HG03521 (cell line): ENCODE results near the gene BABAM1.

Experiments
- ATAC-seq: cut with Tn5 transposase; IDR thresholded peaks from one replicate; pipeline ENCODE4 v1.9.1; 2021; ENCODE audit warnings: mild to moderate bottlenecking, moderate library complexity; ENCODE audit not compliant: unreplicated experiment

Gene BABAM1

GRCh38 chr19:17266975-17267788, at the start of gene BABAM1:
Gene BABAM1, plus strand, starts transcription at chr19:17267443. Its CDS starts 1,364 bp downstream, at chr19:17268807.
- ATAC-seq, result peak; percentile 87

DNA sequence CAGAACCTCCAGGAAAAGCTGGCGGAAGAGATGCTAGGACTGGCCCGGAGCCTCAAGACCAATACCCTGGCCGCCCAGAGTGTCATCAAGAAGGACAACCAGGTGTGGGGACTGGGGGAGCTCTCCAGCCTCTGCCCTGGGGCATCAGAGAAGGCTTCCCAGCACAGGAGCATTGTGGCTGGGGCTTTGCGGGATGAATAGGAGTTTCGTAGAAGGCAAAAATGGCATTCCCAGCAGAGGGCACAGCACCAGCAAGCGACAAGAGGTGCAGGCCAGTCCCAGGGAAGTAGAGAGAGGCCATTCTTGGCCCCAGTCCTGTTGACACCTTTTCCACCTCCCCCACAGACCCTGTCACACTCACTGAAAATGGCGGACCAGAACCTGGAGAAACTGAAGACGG, 48.0 kb upstream of the BABAM1 start:
- ATAC-seq, result no peak

GRCh38 chr19:17220207-17220758, 47.0 kb upstream of the BABAM1 start:
- no peak for ATAC-seq

DNA sequence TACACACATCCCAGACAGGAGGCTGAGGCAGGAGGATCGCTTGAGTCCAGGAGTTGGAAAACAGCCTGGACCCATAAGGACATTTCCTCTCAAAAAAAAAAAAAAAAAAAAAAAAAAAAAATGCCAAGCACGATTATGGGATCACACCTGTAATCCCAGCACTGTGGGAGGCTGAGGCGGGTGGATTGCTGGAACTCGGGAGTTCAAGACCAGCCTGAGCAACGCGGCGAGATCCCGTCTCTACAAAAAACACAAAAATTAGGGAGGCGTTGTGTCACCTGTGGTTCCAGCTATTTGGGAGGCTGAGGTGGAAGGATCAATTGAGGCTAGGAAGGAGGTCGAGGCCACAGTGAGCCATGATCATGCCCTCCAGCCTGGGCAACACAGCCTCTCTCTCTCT, 42.2 kb upstream of the BABAM1 start:
- ATAC-seq, result no peak

GRCh38 chr19:17226002-17226933, 41.0 kb upstream of the BABAM1 start, which contains the start of gene OCEL1:
Gene OCEL1, plus strand, starts transcription at chr19:17226226. Its CDS starts 22 bp downstream, at chr19:17226248.
- peak; percentile 93 for ATAC-seq

DNA sequence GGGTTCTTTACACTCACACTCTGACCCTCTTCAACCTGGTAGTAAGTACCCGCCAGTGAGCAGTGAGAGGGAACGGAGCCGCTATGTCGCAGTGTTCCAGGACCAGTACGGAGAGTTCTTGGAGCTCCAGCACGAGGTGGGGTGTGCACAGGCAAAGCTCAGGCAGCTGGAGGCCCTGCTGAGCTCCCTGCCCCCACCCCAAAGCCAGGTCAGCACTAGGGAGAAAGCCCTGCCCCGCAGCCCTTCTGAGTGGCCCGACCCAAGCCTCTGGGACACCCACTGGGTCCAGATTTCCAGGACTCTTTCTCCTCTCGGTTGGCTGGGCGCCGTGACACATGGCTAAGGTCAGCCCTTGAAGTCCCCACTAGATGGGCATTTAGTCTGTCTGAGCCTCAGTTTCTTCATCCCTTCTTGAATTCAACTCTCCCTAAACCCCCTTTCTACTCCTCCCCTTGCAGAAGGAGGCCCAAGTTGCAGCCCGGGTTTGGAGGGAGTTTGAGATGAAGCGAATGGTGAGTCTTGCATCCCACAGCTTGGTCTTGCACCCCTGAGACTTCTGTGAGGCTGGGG, 39.4 kb upstream of the BABAM1 start:
- no peak for ATAC-seq

DNA sequence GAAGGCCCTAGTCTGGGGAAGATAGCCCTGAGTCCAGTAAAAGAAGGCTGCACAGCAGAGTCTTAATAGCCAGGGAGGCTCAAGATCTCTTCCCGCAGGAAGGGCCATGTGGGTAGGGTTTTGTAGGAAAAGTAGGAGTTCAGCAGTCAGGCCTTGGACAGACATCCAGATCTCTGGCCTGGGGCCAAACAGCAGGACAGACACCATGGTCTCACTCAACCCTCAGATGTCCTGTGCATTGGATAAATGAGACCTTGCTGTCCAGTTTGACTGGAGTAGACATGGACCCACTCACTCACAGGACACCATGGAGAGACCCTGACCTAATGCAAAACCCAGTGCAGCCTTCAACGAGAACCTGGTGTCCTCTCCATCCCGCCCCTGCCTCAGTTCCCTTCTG, 37.4 kb upstream of the BABAM1 start:
- ATAC-seq, result no peak

DNA sequence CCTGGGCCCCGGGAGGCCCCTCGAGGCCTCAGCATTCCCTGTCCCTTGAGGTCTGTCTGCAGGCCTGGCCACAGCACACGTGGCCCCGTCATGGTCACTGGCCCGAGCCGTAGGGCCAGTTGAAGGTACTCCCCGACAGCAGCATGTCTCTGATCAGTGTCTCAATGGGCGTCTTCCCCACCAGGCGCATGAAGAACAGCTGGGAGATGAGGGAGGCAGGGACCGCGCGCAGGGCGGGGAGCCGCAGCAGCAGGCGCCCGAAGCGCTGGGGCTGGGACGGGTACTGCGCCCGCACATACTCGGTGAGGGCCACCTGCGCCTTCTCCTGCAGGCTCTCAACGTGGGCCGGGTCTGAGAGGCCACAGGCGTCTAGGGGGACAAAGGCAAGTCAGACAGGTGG, 35.0 kb upstream of the BABAM1 start:
- no peak for ATAC-seq

DNA sequence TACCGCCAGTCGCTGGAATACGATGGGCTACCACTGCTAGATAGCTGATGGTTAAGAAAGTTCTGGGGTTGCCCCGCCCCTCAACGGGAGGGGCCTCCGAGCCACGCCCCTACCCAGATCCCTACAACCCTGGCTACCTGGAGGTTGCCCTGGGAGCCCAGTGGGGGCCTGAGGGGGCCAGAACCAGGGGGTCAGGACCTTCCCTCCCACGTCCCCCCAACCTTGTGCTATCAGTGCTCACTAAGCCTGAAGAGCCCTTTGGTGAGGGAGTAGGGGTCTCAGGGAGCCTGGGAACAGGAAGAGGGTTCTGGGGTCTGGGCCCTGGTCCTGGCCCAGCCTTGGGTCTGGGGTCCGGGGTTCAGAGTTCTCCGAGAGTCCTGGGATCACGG, 32.3 kb upstream of the BABAM1 start:
- no peak for ATAC-seq

DNA sequence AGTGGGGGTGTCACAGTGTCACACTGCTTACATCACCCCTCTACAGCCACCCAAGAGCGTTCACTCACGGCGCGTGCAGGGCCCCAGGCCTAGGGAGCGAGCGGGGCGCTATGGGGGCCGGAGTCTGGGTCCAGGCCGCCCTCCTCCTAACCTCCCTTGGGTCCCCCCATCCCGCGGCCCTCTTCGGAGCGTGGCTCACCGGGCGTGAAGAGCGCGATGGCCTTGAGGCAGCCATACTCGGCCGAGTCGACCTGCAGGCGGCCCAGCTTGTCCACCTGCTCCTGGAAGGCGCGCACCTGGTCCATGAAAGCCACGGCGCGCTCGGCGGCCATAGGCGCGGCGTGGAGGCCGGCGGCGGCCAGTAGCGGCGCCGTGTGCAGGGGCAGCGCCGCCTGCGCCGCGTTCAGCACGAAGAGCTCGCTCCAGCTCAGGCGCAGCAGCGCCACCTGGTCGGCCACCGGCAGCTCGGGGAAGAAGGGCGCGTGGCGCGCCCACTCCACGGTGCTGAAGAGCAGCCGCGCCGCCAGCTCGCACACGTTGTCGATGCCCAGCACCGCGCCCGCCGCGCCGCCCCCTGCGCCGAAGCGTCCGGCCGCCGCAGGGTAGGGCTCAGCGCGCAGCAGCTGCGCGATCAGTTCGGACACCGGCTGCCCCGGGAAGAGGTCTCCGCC, 31.8 kb upstream of the BABAM1 start:
- ATAC-seq, result no peak

- ATAC-seq, result no peak
Measured at GRCh38 chr19:17235971-17236777, 31.1 kb upstream of the BABAM1 start.

DNA sequence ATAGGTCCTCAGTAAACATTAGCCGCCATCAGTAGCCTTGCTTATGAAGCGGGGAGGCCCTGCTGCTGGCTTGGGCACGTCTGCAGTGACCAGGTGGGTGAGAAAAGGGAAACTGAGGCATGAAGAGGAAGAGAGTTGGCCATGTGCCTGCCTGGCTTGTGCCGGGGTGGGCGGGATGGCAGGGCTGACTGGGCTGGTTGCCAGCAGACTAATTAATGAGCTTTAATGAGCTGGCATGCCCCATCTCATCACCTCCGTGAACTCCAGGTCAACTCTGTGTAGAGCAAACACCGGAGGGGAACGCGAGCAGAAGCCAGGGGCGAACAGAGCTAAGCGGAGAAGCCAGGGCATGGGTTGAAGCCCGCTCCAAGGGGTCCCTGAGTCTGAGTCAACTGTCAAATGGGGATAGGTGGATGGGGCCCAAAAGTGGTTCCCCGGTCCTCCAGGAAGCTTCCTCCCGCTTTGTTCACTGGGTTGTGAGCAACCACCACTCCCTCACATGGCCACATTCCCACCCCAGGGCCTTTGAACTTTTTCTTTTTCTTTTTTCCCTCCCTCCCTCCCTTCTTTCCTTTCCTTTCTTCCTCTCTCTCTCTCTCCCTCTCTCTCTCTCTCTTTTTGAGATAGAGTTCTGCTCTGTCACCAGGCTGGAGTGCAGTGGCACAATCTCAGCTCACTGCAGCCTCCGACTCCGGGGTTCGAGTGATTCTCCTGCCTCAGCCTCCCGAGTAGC, 30.3 kb upstream of the BABAM1 start:
- no peak for ATAC-seq

GRCh38 chr19:17237747-17238706, 29.2 kb upstream of the BABAM1 start:
- ATAC-seq, result no peak

DNA sequence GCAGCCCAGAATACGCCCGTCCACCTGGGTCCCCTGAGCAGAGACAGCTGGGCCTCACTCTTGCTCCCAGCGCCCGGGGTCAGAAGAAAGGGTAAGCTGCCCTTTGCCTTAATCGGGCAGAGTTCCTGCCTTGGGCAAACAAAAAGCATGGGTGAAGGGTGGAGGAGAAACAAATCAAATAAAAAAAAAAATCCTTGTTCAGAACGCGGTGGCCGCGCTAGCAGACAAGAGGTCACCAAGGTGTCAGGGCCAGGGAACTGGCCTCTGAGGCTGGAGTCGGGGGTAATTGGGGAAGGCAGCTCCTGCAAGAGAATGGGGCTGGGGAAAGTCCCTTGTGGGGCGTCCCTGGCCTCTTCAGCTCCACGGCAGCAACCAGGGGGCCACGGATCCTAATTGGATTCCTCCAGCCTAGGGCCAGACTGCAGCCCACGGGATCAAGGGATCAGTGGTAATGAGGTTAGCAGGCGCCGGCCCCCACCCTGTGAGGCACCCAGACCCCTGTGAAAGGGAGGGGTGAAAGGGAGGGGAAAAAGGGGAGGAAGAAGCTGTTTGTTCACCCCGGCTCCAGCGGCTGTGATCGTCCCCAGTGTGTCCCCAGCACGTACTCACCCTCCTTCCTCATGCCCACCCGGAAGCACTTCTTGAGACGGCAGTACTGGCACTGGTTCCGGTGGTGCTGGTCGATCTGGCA, 27.0 kb upstream of the BABAM1 start:
- no peak for ATAC-seq

- no peak for ATAC-seq
Measured at GRCh38 chr19:17240826-17241399, 26.3 kb upstream of the BABAM1 start.

- no peak for ATAC-seq
Measured at GRCh38 chr19:17242431-17243208, 24.6 kb upstream of the BABAM1 start.
